Left lung (tissue), 10 donors: ENCODE results near the gene KCNA3. TPM values are rescaled to one million over a fixed set of nuclear protein-coding genes. Genes with fewer than 3 reads are reported as not detected.
A peak's percentile ranks its signal among the peaks of the same experiment; 100 is the strongest.
"Not testable (repeated sequence)": the region's sequence is repeated elsewhere in the genome, so short reads cannot be mapped to it uniquely, and the experiment has no call there.

Source experiments
- ATAC-seq: fragments of 200-7000 bp; cut with Tn5 transposase; one replicate; pipeline ENCODE4 v1.9.1; 2020; ENCODE audit warnings: moderate library complexity
- DNase-seq, 4 donors: peaks; one replicate each; pipeline ENCODE4 v3.0.0-alpha.2; 2013 to 2020
- H3K27ac ChIP-seq, 2 donors: fragments of 200-600 bp; sonication (generic) in 1 of 2; one replicate each; pipeline versions ENCODE4 v1.5.0 to v1.8.0; 2020 to 2021
- H3K27me3 ChIP-seq, 2 donors: fragments of 200-600 bp; sonication (generic) in 1 of 2; one replicate each; pipeline versions ENCODE4 v1.5.0 to v1.8.0; 2020 to 2021
- H3K36me3 ChIP-seq, 2 donors: fragments of 200-600 bp; sonication (generic) in 1 of 2; one replicate each; pipeline versions ENCODE4 v1.5.0 to v1.8.0; 2020 to 2021
- H3K4me1 ChIP-seq, 2 donors: fragments of 200-600 bp; one replicate each; pipeline ENCODE4 v1.8.0; 2021
- H3K4me3 ChIP-seq, 2 donors: fragments of 200-600 bp; sonication (generic) in 1 of 2; one replicate each; pipeline versions ENCODE4 v1.5.0 to v1.8.0; 2020 to 2021; ENCODE audit warnings: mild to moderate bottlenecking in 1 of 2
- H3K9me3 ChIP-seq, 2 donors: fragments of 200-600 bp; sonication (generic) in 1 of 2; one replicate each; pipeline versions ENCODE4 v1.5.0 to v1.8.0; 2020 to 2021
- intact Hi-C, 2 donors: fragments of 100-400 bp; cut with DNase I; formaldehyde crosslinking; loops; one replicate each; pipeline versions ENCODE4 v1.11.2 to v1.14.2; 2022
- polyA plus RNA-seq, 6 donors: library from polyadenylated mRNA; unstranded; fragments of 120-200 nt; gene quantifications; one replicate each; pipeline ENCODE4 v1.2.1, GENCODE V29; 2013; ENCODE audit not compliant: insufficient read length in 6 of 6
- total RNA-seq, 2 donors: library from RNA; stranded (reverse); fragmentation: NEBNext Ultra II Directional; extraction: Animal tissue kit (Norgen Biotek cat#: 25700); gene quantifications; one replicate each; pipeline ENCODE4 v1.2.1, GENCODE V29; 2021
- TF ChIP-seq, protein P1 (sequence below), 2 donors: fragments of 200-600 bp; sonication (generic) in 1 of 2; IDR thresholded peaks; one replicate each; pipeline versions ENCODE4 v1.5.0 to v1.8.0; 2021; ENCODE audit warnings: antibody characterized with exemption in 2 of 2
- donor health status: DM: no; HTN: yes; CAD: no.
- donor health status: DM: no; HTN: no; CAD: no.

Gene KCNA3
- total and polyA plus RNA-seq, 8 donors: 0.81 to 11.3 (median 1.0) TPM

- Histone ChIP-seq H3K27ac (peak overlapping the region in 1 of 2 donors; percentile 46), H3K36me3 (no peaks in the 10 kb centered on the region), H3K4me1 (peaks cover 11 to 57% of the 10 kb centered on the region in 2 donors), H3K27me3 (peaks cover 18 to 65% of the 10 kb centered on the region in 2 donors), H3K9me3 (no peaks in the 10 kb centered on the region), H3K4me3 (peak overlapping the region in 1 of 2 donors; percentile 56)
- ATAC-seq (peak; percentile 8), DNase-seq (peak in 1 of 4 donors; percentile 46)
- TF ChIP-seq, protein P1, sequence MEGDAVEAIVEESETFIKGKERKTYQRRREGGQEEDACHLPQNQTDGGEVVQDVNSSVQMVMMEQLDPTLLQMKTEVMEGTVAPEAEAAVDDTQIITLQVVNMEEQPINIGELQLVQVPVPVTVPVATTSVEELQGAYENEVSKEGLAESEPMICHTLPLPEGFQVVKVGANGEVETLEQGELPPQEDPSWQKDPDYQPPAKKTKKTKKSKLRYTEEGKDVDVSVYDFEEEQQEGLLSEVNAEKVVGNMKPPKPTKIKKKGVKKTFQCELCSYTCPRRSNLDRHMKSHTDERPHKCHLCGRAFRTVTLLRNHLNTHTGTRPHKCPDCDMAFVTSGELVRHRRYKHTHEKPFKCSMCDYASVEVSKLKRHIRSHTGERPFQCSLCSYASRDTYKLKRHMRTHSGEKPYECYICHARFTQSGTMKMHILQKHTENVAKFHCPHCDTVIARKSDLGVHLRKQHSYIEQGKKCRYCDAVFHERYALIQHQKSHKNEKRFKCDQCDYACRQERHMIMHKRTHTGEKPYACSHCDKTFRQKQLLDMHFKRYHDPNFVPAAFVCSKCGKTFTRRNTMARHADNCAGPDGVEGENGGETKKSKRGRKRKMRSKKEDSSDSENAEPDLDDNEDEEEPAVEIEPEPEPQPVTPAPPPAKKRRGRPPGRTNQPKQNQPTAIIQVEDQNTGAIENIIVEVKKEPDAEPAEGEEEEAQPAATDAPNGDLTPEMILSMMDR (IDR thresholded peaks at IDR 0.05): no peak
- intact Hi-C loops: no loop called here
These were observed 2.6 kb downstream of the KCNA3 start for GRCh38 chr1:110672001-110672752.

DNA sequence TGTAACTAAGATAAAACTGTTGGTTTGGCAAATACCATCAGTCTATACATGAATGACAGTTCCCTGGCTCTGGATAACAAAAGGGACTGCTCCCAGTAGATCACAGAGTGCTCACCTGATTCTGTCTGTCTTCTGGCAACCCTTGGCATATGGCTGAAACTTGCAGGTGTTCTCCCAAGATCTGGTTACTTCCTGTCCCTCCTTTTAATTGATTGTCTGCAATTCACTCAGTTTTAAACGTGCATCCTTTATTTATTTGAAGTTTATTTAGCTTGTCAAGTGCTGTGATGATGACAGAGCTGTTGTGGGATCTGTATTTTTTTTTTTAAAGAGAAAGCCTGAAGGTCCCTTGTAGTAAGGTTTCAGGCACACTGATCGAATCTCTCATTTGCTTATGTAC is 3.4 kb downstream of the KCNA3 start:
- intact Hi-C loops: no loop called here
- H3K27me3 ChIP-seq: peaks cover 18 to 59% of the 10 kb centered on the region in 2 donors
- no peaks in the 10 kb centered on the region for H3K36me3 ChIP-seq
- TF ChIP-seq, protein P1 (IDR thresholded peaks at IDR 0.05): no peak
- DNase-seq: no peak
- peak overlapping the region in 1 of 2 donors; percentile 56 for H3K4me3 ChIP-seq
- H3K9me3 ChIP-seq: no peaks in the 10 kb centered on the region
- no peak for ATAC-seq
- H3K27ac ChIP-seq: no peak overlapping the region
- peaks cover 11 to 59% of the 10 kb centered on the region in 2 donors for H3K4me1 ChIP-seq

- Histone ChIP-seq H3K9me3 (no peaks in the 10 kb centered on the region), H3K4me1 (peaks cover 4 to 37% of the 10 kb centered on the region in 2 donors), H3K27me3 (peaks cover 4 to 31% of the 10 kb centered on the region in 2 donors), H3K27ac (no peak overlapping the region), H3K36me3 (no peaks in the 10 kb centered on the region), H3K4me3 (no peak overlapping the region)
- intact Hi-C loops: no loop called here
- TF ChIP-seq, protein P1 (IDR thresholded peaks at IDR 0.05): no peak
- ATAC-seq (no peak), DNase-seq (no peak)
These were observed 6.2 kb downstream of the KCNA3 start for GRCh38 chr1:110668549-110668948.

DNA sequence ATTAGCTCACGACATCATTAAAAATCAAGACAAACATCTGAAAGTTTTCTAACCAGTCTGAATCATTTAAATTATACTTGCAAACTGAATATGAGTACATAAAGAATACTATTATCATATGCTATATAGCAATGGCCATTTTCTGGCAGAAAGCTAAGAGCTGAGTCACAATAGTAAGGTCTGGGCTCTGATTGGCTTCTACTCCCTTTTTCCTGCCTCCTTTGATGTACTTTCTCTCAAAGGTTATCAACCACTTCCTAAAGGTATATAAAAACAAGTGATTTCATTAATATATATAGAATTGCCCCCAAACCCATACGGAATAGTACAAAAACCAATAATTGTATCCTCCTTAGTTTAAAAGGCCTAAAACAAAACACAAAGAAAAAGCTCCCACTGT is 7.0 kb downstream of the KCNA3 start:
- Histone ChIP-seq H3K36me3 (no peaks in the 10 kb centered on the region), H3K4me3 (no peak overlapping the region), H3K9me3 (no peaks in the 10 kb centered on the region), H3K27ac (no peak overlapping the region), H3K4me1 (peaks cover 4 to 31% of the 10 kb centered on the region in 2 donors), H3K27me3 (peaks cover 0 to 23% of the 10 kb centered on the region in 2 donors)
- DNase-seq (no peak), ATAC-seq (no peak)
- intact Hi-C loops: no loop called here
- TF ChIP-seq, protein P1 (IDR thresholded peaks at IDR 0.05): no peak

DNA sequence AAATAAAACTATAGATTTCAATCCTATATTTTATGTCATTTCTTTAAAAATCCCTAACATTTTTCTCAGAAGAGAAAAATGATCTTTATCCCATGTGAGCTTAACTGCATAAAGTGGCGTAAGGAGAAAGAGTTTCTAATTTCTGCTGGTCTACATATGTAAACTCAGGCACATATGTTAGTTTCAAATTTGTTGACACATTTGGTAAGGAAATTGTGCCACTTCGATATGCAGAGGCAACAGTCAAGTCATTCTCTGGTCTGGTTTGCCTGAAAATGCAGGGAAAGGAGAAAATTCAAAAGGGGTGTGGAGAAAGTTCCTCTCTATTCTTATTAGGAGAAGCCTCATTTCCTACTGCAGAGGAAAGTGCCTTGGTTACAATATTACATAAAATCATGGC is 11.5 kb downstream of the KCNA3 start:
- no peak overlapping the region for H3K4me3 ChIP-seq
- ATAC-seq: no peak
- H3K9me3 ChIP-seq: no peaks in the 10 kb centered on the region
- peaks cover 0 to 9% of the 10 kb centered on the region in 2 donors for H3K4me1 ChIP-seq
- no peaks in the 10 kb centered on the region for H3K36me3 ChIP-seq
- no peak for DNase-seq
- no peak overlapping the region for H3K27ac ChIP-seq
- TF ChIP-seq, protein P1 (IDR thresholded peaks at IDR 0.05): no peak
- no peaks in the 10 kb centered on the region for H3K27me3 ChIP-seq
- intact Hi-C loops: no loop called here

DNA sequence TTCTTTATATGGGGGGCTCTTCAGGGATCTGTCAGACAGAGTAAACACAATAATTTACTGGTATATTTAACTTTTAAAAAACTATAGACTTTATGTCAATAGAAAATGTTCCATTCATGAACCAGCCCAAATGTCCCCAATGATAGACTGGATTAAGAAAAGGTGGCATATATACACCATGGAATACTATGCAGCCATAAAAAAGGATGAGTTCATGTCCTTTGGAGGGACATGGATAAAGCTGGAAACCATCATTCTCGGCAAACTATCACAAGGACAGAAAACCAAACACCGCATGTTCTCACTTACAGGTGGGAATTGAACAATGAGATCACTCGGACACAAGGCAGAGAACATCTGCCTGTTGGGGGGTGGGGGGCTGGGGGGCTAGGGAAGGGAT is 15.2 kb downstream of the KCNA3 start:
- H3K27me3 ChIP-seq, H3K9me3 ChIP-seq, H3K36me3 ChIP-seq, DNase-seq, ATAC-seq, H3K27ac ChIP-seq, intact Hi-C loops, H3K4me1 ChIP-seq, H3K4me3 ChIP-seq: not testable (repeated sequence)
